Mesenteric fat pad (tissue), 1 donor: ENCODE measurements around the gene PCID2. TPM values are rescaled to one million over a fixed set of nuclear protein-coding genes. Genes with fewer than 3 reads are reported as not detected.

Source experiments
- DNase-seq: peaks from one replicate; pipeline ENCODE4 v3.0.0-alpha.2; 2020; ENCODE audit warnings: low spot score
- total RNA-seq: library from RNA; stranded (reverse); fragmentation: NEBNext Ultra II Directional; extraction: Animal tissue kit (Norgen Biotek cat#: 25700); gene quantifications from one replicate; pipeline ENCODE4 v1.2.1, GENCODE V29; 2021
- donor health status: DM: yes; HTN: yes; CAD: no.

PCID2 gene
- total RNA-seq, 1 donor from 2014 or later = 37.4 TPM

DNA sequence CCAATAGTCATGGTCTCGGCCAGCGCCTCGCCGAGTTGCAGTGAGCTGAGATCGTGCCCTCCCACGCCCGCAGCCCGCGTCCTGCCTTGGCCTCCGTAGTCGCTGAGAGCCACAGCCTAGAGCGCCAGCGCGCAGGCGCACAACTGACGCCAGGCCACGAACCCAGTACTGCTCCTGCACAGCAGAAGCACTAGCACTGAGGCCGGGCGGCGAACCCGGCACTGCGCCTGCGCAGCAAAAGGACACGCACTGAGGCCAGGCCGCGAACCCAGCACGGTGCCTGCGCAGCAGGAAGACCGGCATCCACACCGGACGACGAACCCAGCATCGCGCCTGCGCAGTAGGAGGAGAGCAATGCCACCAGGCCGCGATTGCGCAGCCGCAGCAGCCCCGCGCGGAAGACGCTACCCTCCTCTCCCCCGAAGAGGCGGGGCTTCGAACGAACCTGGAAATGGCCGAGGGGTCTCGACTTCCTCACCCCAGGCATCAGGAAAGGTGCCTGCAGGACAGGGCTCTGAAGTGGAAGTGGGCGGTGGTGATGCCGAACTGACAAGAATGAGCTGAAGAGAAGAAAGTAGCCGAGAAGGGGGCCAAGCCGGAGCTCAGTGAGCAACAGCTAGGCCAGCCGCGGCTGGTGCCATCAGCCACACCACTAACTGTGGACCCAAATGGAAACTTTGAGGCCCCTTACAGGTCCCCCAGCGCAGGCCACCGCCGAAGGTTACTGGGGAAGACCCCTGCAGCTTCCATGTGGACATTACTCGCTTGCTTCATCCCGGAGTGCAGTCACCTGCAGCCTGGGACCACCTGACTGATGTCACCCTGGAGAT is 78.3 kb downstream of the PCID2 start:
- peak; percentile 83 for DNase-seq

- peak; percentile 84 for DNase-seq
Observed at GRCh38 chr13:113129480-113129879, 79.0 kb downstream of the PCID2 start.

Other genes starting within 250 kb of the PCID2 start
- 97.6 TPM for gene MCF2L, start 239.5 kb downstream of the PCID2 start, total RNA-seq
- gene F7, start 102.9 kb downstream of the PCID2 start, total RNA-seq = 0.35 TPM
- 6.6 TPM for gene F10, start 85.9 kb downstream of the PCID2 start, total RNA-seq
- not detected for gene PROZ, start 50.0 kb downstream of the PCID2 start, total RNA-seq
- 67.0 TPM for gene CUL4A, start 944 bp upstream of the PCID2 start, total RNA-seq
- gene LAMP1, start 88.6 kb upstream of the PCID2 start, total RNA-seq = 240 TPM
- gene GRTP1, start 155.5 kb upstream of the PCID2 start, total RNA-seq = 3.1 TPM
- gene ADPRHL1, start 244.8 kb upstream of the PCID2 start, total RNA-seq = 2.1 TPM